ENCODE measurements around the gene ADAMTS9. TPM values are rescaled to one million over a fixed set of nuclear protein-coding genes. Genes with fewer than 3 reads are reported as not detected.

Gene ADAMTS9
- polyA plus RNA-seq, 1 donor = 15.4 TPM

DNA sequence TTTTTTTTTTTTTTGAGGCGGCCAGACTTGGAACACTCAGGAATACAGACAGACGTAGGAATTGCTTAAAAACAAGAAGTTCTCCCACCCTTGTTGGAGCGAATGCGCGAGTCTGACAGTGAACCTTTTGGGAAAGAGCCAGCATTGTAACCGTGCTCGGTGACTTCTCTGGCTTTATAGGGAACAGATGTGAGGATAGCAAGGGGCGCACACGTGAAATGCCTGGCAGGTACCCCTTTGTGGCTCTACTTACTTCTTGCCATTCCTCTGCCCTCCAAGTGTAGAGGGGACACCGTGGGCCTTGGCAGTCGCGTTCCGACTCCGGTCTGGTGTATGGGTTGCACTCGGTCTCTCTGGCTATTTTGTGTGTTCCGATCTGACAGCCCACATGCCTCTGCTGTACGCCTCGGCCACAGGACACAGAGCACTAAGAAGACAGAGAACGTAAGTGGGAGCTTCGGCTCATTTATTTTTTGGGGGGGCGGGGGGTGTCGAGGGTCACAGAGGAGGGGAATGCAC, 126.4 kb downstream of the ADAMTS9 start:
- no peaks in the 10 kb centered on the region for H3K9me3 ChIP-seq (ENCODE audit: control insufficient read depth, low read depth, low read length)
- peaks cover 2% of the 10 kb centered on the region for H3K36me3 ChIP-seq (ENCODE audit: control insufficient read depth, insufficient read depth, low read length)
- no peak overlapping the region for H3K27ac ChIP-seq (ENCODE audit: low read length)
- DNase-seq = no peak
- peaks cover 2% of the 10 kb centered on the region for H3K4me1 ChIP-seq (ENCODE audit: control insufficient read depth, insufficient read depth, low read length)
- WGBS (ENCODE audit: insufficient coverage, low lambda C conversion rate) = no CpG with 5 or more reads among the region's 22 CpGs
- H3K4me3 ChIP-seq (ENCODE audit: low read length) = no peak overlapping the region
- no peaks in the 10 kb centered on the region for H3K27me3 ChIP-seq (ENCODE audit: control insufficient read depth, insufficient read depth, low read length)

- H3K36me3 ChIP-seq (ENCODE audit: control insufficient read depth, insufficient read depth, low read length) = peaks cover 2% of the 10 kb centered on the region
- no peak overlapping the region for H3K4me3 ChIP-seq (ENCODE audit: low read length)
- DNase-seq = no peak
- H3K27me3 ChIP-seq (ENCODE audit: control insufficient read depth, insufficient read depth, low read length) = no peaks in the 10 kb centered on the region
- no peak overlapping the region for H3K27ac ChIP-seq (ENCODE audit: low read length)
- peaks cover 2% of the 10 kb centered on the region for H3K4me1 ChIP-seq (ENCODE audit: control insufficient read depth, insufficient read depth, low read length)
- H3K9me3 ChIP-seq (ENCODE audit: control insufficient read depth, low read depth, low read length) = no peaks in the 10 kb centered on the region
- no CpG with 5 or more reads among the region's 2 CpGs for WGBS (ENCODE audit: insufficient coverage, low lambda C conversion rate)
Observed at GRCh38 chr3:64560791-64561190, 127.0 kb downstream of the ADAMTS9 start.

GRCh38 chr3:64559588-64559987, 128.2 kb downstream of the ADAMTS9 start:
- H3K27ac ChIP-seq (ENCODE audit: low read length) = no peak overlapping the region
- H3K27me3 ChIP-seq (ENCODE audit: control insufficient read depth, insufficient read depth, low read length) = no peaks in the 10 kb centered on the region
- DNase-seq = no peak
- 78% methylated on average over 3 of the region's 7 CpGs for WGBS (ENCODE audit: insufficient coverage, low lambda C conversion rate)
- peaks cover 2% of the 10 kb centered on the region for H3K36me3 ChIP-seq (ENCODE audit: control insufficient read depth, insufficient read depth, low read length)
- peaks cover 2% of the 10 kb centered on the region for H3K4me1 ChIP-seq (ENCODE audit: control insufficient read depth, insufficient read depth, low read length)
- no peak overlapping the region for H3K4me3 ChIP-seq (ENCODE audit: low read length)
- H3K9me3 ChIP-seq (ENCODE audit: control insufficient read depth, low read depth, low read length) = no peaks in the 10 kb centered on the region

- no peak for DNase-seq
- Histone ChIP-seq H3K9me3 (ENCODE audit: control insufficient read depth, low read depth, low read length) (no peaks in the 10 kb centered on the region), H3K4me1 (ENCODE audit: control insufficient read depth, insufficient read depth, low read length) (no peaks in the 10 kb centered on the region), H3K36me3 (ENCODE audit: control insufficient read depth, insufficient read depth, low read length) (no peaks in the 10 kb centered on the region), H3K27me3 (ENCODE audit: control insufficient read depth, insufficient read depth, low read length) (no peaks in the 10 kb centered on the region), H3K4me3 (ENCODE audit: low read length) (no peak overlapping the region), H3K27ac (ENCODE audit: low read length) (no peak overlapping the region)
- WGBS (ENCODE audit: insufficient coverage, low lambda C conversion rate) = no CpG with 5 or more reads among the region's 3 CpGs
Observed at GRCh38 chr3:64556046-64556445, 131.8 kb downstream of the ADAMTS9 start.

- no peaks in the 10 kb centered on the region for H3K4me1 ChIP-seq (ENCODE audit: control insufficient read depth, insufficient read depth, low read length)
- H3K9me3 ChIP-seq (ENCODE audit: control insufficient read depth, low read depth, low read length) = no peaks in the 10 kb centered on the region
- H3K4me3 ChIP-seq (ENCODE audit: low read length) = no peak overlapping the region
- H3K27ac ChIP-seq (ENCODE audit: low read length) = no peak overlapping the region
- no peaks in the 10 kb centered on the region for H3K27me3 ChIP-seq (ENCODE audit: control insufficient read depth, insufficient read depth, low read length)
- no peak for DNase-seq
- H3K36me3 ChIP-seq (ENCODE audit: control insufficient read depth, insufficient read depth, low read length) = no peaks in the 10 kb centered on the region
- 50% methylated on average over 1 of the region's 3 CpGs for WGBS (ENCODE audit: insufficient coverage, low lambda C conversion rate)
Observed at GRCh38 chr3:64555351-64555750, 132.4 kb downstream of the ADAMTS9 start.

DNA sequence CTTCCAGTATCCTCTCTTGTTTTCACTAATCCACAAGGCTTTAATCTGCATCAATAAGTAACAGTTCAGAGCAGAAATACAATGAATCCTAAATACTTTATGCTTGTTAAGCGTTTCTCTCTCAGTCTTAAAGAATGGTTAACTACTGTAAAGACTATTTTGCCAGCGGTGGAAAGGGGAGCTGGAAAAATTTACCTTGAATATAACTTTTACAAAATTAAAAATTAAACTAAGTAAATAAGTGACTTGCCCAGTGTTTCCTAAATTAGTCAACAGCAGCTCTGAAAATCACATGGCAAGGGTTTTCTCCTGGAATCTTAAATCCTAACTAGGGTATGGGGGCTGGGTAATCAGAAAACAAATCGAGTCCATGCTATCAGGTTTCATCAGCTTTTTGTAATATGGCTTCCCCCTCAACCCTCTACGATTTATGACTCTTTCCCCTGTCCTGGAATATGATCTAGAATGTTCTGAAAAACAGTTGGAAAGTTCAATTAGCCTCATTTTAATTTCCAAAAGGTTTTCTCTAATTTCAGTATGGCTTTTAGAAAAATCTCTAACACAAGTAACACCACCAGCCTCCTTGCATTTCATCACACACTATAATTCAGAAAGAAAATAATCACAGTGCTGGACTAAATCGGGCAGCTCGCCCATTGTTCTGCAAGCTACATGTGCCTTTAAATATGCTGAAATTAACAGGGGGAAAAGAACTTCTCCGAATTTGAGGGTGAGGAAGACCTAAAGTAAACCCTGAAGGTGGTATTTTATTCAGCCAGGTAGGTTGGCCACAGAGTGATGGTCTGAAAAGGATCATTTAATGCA, 133.5 kb downstream of the ADAMTS9 start:
- Histone ChIP-seq H3K4me3 (ENCODE audit: low read length) (no peak overlapping the region), H3K27me3 (ENCODE audit: control insufficient read depth, insufficient read depth, low read length) (no peaks in the 10 kb centered on the region), H3K36me3 (ENCODE audit: control insufficient read depth, insufficient read depth, low read length) (no peaks in the 10 kb centered on the region), H3K4me1 (ENCODE audit: control insufficient read depth, insufficient read depth, low read length) (no peaks in the 10 kb centered on the region), H3K9me3 (ENCODE audit: control insufficient read depth, low read depth, low read length) (no peaks in the 10 kb centered on the region), H3K27ac (ENCODE audit: low read length) (no peak overlapping the region)
- 75% methylated on average over 1 of the region's 7 CpGs for WGBS (ENCODE audit: insufficient coverage, low lambda C conversion rate)
- DNase-seq = no peak

GRCh38 chr3:64552966-64553365, 134.8 kb downstream of the ADAMTS9 start:
- 75% methylated on average over 2 of the region's 2 CpGs for WGBS (ENCODE audit: insufficient coverage, low lambda C conversion rate)
- H3K4me3 ChIP-seq (ENCODE audit: low read length) = no peak overlapping the region
- no peaks in the 10 kb centered on the region for H3K27me3 ChIP-seq (ENCODE audit: control insufficient read depth, insufficient read depth, low read length)
- H3K27ac ChIP-seq (ENCODE audit: low read length) = no peak overlapping the region
- no peaks in the 10 kb centered on the region for H3K9me3 ChIP-seq (ENCODE audit: control insufficient read depth, low read depth, low read length)
- DNase-seq = no peak
- H3K36me3 ChIP-seq (ENCODE audit: control insufficient read depth, insufficient read depth, low read length) = no peaks in the 10 kb centered on the region
- H3K4me1 ChIP-seq (ENCODE audit: control insufficient read depth, insufficient read depth, low read length) = no peaks in the 10 kb centered on the region

GRCh38 chr3:64552160-64552559, 135.6 kb downstream of the ADAMTS9 start:
- Histone ChIP-seq H3K9me3 (ENCODE audit: control insufficient read depth, low read depth, low read length) (no peaks in the 10 kb centered on the region), H3K4me1 (ENCODE audit: control insufficient read depth, insufficient read depth, low read length) (no peaks in the 10 kb centered on the region), H3K27me3 (ENCODE audit: control insufficient read depth, insufficient read depth, low read length) (no peaks in the 10 kb centered on the region), H3K36me3 (ENCODE audit: control insufficient read depth, insufficient read depth, low read length) (no peaks in the 10 kb centered on the region), H3K27ac (ENCODE audit: low read length) (no peak overlapping the region), H3K4me3 (ENCODE audit: low read length) (no peak overlapping the region)
- no CpG with 5 or more reads among the region's 2 CpGs for WGBS (ENCODE audit: insufficient coverage, low lambda C conversion rate)
- DNase-seq = no peak

GRCh38 chr3:64551697-64552096, 136.1 kb downstream of the ADAMTS9 start:
- no peak overlapping the region for H3K27ac ChIP-seq (ENCODE audit: low read length)

GRCh38 chr3:64550745-64551144, 137.1 kb downstream of the ADAMTS9 start:
- Histone ChIP-seq H3K9me3 (ENCODE audit: control insufficient read depth, low read depth, low read length) (no peaks in the 10 kb centered on the region), H3K27me3 (ENCODE audit: control insufficient read depth, insufficient read depth, low read length) (no peaks in the 10 kb centered on the region), H3K4me1 (ENCODE audit: control insufficient read depth, insufficient read depth, low read length) (no peaks in the 10 kb centered on the region), H3K27ac (ENCODE audit: low read length) (no peak overlapping the region), H3K4me3 (ENCODE audit: low read length) (no peak overlapping the region), H3K36me3 (ENCODE audit: control insufficient read depth, insufficient read depth, low read length) (no peaks in the 10 kb centered on the region)
- no peak for DNase-seq
- 100% methylated on average over 1 of the region's 15 CpGs for WGBS (ENCODE audit: insufficient coverage, low lambda C conversion rate)

More at GRCh38 chr3:64551697-64552096, 136.1 kb downstream of the ADAMTS9 start:
- Histone ChIP-seq H3K4me1 (ENCODE audit: control insufficient read depth, insufficient read depth, low read length) (no peaks in the 10 kb centered on the region), H3K36me3 (ENCODE audit: control insufficient read depth, insufficient read depth, low read length) (no peaks in the 10 kb centered on the region), H3K27me3 (ENCODE audit: control insufficient read depth, insufficient read depth, low read length) (no peaks in the 10 kb centered on the region), H3K9me3 (ENCODE audit: control insufficient read depth, low read depth, low read length) (no peaks in the 10 kb centered on the region), H3K4me3 (ENCODE audit: low read length) (no peak overlapping the region)
- WGBS (ENCODE audit: insufficient coverage, low lambda C conversion rate) = 80% methylated on average over 1 of the region's 1 CpG
- DNase-seq = no peak

DNA sequence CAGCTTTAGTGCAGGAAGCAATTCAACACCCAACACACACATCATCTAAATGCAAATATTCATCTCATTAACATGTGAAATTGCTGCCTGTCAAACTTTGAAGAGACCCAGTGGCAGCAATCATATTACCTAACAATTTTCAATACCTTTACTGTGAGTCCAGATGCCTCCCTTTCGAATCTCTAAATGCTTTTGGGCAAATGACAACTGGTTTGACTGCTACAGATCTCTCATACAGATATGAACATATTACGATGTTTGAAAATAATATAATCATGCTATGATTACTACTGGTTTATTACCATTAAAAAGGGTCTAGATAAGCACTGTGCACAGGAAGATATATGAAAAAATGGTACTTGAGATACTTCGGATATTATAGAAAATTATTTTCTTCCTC, 137.9 kb downstream of the ADAMTS9 start:
- no peak for DNase-seq
- no peak overlapping the region for H3K4me3 ChIP-seq (ENCODE audit: low read length)
- H3K9me3 ChIP-seq (ENCODE audit: control insufficient read depth, low read depth, low read length) = no peaks in the 10 kb centered on the region
- no CpG with 5 or more reads among the region's 3 CpGs for WGBS (ENCODE audit: insufficient coverage, low lambda C conversion rate)
- no peaks in the 10 kb centered on the region for H3K27me3 ChIP-seq (ENCODE audit: control insufficient read depth, insufficient read depth, low read length)
- H3K4me1 ChIP-seq (ENCODE audit: control insufficient read depth, insufficient read depth, low read length) = no peaks in the 10 kb centered on the region
- H3K36me3 ChIP-seq (ENCODE audit: control insufficient read depth, insufficient read depth, low read length) = no peaks in the 10 kb centered on the region
- no peak overlapping the region for H3K27ac ChIP-seq (ENCODE audit: low read length)
